Airway epithelial cell (primary cell): Measurements from ENCODE around the gene PM20D1. TPM values are rescaled to one million over a fixed set of nuclear protein-coding genes. Genes with fewer than 3 reads are reported as not detected.

ENCODE experiments used
- total RNA-seq: library from RNA; depleted of rRNA; stranded (reverse); fragments of >200 nt; gene quantifications from 2 replicates; pipeline ENCODE4 v1.2.3, GENCODE V29; 2015

Gene PM20D1
- total RNA-seq, result not detected in 2 replicates

DNA sequence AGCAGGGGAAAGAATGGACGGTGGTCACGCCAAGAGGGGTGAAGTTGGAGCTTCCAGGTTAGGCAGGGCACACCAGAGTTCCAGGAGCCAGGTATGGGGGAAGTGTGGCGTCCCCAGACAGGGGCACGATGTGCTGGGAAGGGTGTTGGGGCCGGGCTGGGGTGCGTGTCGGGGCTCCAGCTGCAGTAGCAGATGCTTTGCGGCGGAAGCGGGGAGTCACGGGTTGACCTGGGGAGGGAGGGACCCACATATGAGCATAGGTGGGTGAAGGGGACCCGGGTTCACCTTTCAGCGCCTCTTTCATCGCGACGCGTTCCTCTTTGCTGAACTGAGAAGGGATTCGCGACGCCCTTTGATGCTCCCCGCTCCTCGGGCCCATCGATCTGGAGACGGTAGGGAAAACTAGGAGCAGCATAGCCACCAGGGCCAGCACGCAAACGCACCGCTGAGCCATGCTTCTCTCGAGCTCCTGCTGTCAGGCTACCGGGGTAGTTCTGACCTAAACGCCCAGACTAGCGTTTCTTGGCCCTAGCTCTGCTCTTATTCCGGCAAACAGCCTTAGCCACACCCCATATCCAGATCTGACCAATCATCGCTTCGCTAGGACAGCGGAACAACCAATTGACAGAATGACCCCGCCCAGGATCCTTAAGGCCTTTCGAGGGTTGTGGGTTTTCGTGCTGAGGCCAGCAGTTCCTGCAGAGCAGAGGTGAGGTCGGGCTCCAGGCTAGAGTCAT, at the start of gene PM20D1:
Gene PM20D1, minus strand, starts transcription at position 514 of the 737 bp plus-strand sequence. Its CDS starts 60 bp downstream, at position 454.

DNA sequence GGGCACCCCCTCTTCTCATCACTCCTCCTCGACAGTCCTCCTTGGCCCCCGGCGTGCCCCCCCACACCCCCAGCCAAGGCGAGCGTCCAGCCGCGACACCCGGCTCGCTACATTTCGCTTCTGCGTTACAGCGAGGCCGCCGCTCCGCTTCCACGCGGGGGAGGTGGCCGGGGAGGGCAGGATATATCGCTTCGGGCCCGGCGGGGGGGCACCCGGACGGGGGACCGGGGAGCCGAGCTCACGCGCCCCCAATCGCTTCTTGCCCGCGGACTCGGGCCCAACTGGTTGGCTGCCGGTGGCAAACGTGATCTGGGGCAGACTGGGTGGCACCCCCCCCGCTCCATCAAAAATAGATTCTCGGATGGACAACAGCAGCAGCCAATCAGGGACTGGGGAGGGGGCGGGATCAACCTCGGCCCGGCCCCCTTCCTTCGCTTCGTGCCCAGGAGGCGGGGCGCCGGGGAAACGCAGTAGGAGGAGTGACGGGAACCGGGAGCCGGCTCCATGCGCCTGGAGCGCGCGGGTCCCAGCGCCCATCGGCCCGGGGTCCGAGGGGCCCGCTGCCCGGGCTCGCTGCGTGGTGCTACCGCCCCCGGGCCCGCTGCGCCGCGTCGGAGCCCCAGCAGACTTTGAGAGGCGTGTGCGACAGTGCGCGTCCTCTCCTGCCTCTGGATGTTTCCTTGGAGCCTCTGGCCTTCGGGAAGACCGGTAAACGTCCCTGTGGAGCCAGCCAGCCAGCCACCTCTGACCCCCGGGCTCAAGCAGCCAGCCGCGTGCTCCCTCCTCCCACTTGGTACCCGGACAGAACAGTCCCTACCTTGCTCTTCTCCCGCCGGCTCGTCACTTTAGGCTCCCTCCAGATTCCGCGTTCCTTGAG, 36.8 kb downstream of the PM20D1 start, which contains the start of gene SLC41A1:
Gene SLC41A1, minus strand, starts transcription at position 321 of the 877 bp plus-strand sequence. CDS start 2,757 bp downstream, outside the sequence.

Other genes starting within 250 kb of the PM20D1 start
- 7.6 and 12.3 TPM in 2 replicates for gene ELK4, start 218.1 kb downstream of the PM20D1 start, total RNA-seq
- 6.2 and 6.7 TPM in 2 replicates for gene SLC45A3, start 169.6 kb downstream of the PM20D1 start, total RNA-seq
- 81.1 and 92.2 TPM in 2 replicates for gene NUCKS1, start 100.0 kb downstream of the PM20D1 start, total RNA-seq
- gene RAB29, start 74.7 kb downstream of the PM20D1 start, total RNA-seq, result 9.2 and 13.5 TPM in 2 replicates
- gene SLC41A1, start 36.9 kb downstream of the PM20D1 start, total RNA-seq, result 11.7 and 11.8 TPM in 2 replicates
- 0.07 and 0.19 TPM in 2 replicates for gene SLC26A9, start 93.3 kb upstream of the PM20D1 start, total RNA-seq
- gene RAB7B, start 153.3 kb upstream of the PM20D1 start, total RNA-seq, result 35.4 and 45.1 TPM in 2 replicates
- 0.28 TPM in 1 of 2 replicates, not detected in the other for gene CTSE, start 173.8 kb upstream of the PM20D1 start, total RNA-seq
- gene RHEX, start 203.0 kb upstream of the PM20D1 start, total RNA-seq, result not detected in 2 replicates